22Rv1 (cell line): Measurements from ENCODE around the gene CASP2.

Source experiments
- CTCF ChIP-seq: fragments of 450-650 bp; IDR thresholded peaks from 2 replicates; pipeline ENCODE4 v1.5.1; 2017; ENCODE audit warnings: mild to moderate bottlenecking
- ZFX ChIP-seq: fragments of 450-650 bp; IDR thresholded peaks from 2 replicates; pipeline ENCODE4 v1.6.1; 2017; ENCODE audit warnings: antibody characterized with exemption, borderline replicate concordance

DNA sequence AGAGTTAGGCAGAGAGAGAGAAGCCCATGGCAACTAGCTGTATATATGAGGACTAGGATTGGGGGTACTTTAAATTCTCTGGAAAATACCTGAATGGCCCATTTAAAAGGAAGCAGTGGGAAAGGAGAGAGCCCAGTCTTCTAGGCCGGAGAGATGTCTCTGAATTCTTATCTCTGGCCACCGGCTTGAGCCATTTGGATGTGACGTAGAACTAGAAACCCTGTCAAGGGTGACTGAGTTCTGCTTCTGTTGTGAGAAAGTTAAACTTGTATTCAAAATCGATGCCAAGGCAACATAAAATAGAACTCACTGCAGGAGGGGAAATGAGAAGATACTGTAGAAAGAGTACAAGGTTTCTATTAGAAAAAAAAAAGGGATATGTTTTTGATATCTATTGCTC, 31.2 kb upstream of the CASP2 start:
- TF ChIP-seq CTCF (no peak), ZFX (no peak)
